Smooth muscle cell of the brain vasculature (primary cell): ENCODE measurements around the gene DHX8.

Experiments used
- DNase-seq: peaks from one replicate; pipeline ENCODE4 v3.0.0-alpha.2; 2012; ENCODE audit warnings: low read depth, low spot score

DHX8 gene

DNA sequence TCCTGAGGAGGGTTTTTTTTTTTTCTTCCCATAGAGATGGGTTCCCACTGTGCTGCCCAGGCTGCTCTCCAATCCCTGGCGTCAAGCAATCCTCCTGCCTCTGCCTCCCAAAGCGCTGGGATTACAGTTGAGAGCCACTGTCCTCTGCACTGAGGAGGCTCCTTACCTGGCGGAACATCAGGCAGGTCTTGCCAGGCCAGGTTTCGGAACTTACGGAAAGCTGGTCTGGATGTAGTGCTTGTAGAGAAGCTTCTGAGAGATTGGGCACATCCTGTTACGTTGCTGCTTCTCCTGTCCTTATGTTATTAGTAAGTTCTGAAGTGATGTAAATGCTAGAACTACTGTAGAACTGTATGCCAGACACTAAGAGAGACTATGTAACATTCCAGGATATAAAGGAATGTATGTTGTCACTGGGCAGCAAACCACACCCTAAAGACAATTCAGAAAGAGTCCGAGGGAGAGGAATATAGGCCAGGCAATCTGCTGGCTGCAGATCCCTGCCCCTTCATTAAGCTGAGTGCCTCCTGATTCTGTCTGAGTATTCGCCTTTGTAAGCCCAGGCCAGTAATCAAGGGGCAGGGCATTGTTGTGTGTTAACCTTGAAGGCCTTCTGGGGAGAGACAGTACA is 41.3 kb downstream of the DHX8 start:
- no peak for DNase-seq

GRCh38 chr17:43526886-43527648 is 43.3 kb downstream of the DHX8 start:
- DNase-seq: no peak

GRCh38 chr17:43528319-43528987 is 44.7 kb downstream of the DHX8 start:
- DNase-seq: no peak

DNA sequence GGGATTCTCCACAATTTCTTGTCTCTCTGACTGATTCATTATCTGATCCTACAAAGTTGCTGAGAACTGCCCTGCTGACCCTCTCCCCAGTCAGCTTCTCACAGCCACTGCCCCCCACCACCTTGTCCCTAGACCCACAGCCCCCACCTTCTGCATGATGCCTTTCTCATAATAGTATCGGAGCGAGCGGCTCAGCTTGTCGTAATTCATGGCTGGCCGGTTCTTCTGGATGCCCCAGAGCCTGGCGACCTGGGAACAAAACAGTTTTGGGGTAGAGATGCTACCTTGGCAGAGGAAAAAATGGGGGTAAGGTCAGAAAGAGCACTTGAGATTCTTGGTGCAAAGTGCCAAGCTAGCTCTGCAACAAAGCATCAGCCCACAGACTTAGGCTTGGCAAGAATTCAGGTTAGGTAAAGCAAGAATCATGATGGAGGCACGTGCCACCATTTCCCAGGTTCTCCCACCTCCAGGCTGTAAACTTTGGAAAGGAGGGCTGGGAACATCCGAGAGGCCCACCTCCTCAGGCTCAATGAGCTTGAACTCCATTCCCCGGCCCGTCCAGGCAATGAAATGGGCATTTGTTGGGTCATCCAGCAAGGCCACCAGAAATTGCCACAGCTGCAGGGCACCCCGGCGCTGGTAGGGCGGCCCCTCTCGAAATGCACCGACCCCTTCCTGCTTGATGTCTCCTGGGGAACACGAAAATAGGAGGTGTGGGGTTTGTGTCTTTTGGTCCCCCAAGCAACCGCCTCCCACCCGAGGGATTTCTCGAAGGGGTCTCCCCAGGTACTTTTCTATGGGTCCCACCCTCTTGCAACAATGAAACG is 45.4 kb downstream of the DHX8 start:
- DNase-seq: no peak

GRCh38 chr17:43529947-43530287 is 46.1 kb downstream of the DHX8 start:
- DNase-seq: no peak

DNA sequence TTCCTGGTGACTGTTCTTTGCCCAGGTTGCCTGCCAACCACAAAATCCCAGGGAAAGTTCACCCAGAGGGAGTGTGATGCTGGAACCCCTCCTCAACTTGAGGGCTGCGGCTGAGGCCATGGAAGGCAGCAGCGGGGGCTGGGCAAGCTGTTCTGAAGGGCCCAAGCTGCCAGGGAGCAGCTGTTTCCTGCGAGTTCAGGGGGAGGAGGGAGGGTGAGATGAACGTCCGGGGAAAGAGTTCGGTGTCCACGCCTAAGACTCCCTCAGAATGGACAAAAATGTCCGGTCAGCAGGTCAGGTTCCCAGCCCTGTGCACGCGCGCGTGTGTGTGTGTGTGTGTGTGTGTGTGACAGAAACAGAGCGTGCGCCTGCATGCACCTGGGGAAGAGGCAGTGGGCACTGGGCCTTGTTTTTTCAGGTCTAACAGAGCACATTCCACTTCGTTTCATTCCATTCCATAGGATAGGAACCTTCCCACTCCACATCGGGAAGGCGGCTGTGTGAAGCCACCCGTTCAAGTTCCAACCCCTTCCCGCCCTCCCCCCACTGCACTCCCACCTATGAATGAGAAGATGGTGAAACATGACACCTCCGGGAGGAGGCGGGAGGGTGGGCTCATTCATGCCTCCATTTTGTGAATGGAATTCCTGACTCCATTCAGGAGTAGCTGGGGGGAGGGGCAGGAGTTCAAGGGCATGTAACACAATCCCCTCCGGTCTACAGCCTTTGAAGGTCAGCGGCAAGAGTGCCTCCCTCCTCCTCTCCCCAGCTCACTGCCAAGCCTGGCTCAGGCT is 46.7 kb downstream of the DHX8 start:
- DNase-seq: peak; percentile 93

DNA sequence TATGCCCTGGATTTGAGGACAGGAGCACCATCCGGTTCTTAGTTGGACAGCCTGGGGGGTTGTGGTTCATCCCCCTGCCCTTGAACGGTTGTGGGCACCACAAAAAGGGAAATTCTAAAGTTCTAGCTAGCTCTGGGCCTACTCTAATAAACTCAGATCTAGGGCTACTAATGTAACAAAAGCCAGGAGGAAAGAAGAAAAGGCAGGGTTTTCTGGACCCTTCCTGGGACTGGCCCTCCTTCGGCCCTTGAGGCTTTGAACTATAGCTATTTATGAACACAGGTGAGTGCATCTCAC is 47.3 kb downstream of the DHX8 start:
- no peak for DNase-seq

DNA sequence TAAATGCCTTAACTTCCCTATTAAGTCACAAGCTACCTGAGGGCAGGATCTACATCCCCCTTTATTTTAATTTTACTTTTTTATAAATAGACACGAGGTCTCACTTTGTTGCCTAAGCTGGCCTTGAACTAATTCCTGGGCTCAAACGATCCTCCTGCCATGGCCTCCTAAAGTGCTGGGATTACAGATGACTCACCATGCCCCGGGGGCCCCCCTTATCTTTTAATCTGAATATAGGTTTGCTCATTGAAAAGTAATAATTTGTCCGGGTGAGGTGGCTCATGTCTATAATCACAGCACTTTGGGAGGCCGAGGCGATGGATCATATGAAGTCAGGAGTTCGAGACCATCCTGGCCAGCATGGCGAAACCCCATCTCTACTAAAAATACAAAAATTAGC is 48.2 kb downstream of the DHX8 start:
- DNase-seq: no peak

DNA sequence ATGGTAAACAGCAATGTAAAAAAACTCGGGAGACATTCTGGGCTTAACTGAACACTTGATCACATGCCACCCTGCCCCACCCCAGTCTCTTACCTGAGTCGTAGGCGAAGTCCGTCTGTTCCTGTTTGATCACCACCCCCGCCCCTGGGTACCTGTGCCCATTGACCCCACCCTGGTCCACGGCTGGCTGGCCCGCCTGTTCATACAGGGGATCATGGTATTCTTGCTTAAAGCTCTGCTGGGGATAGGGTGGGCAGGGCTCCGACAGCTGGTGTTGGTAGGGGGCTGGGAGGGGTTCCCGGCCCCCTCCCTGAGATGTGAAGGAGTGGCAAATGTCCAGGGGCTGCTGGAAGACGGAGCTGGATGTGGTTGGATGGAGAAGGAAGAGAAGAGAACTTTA is 48.8 kb downstream of the DHX8 start:
- DNase-seq: no peak

GRCh38 chr17:43533699-43534098 is 49.9 kb downstream of the DHX8 start:
- no peak for DNase-seq

GRCh38 chr17:43534909-43535308 is 51.1 kb downstream of the DHX8 start:
- no peak for DNase-seq

DNA sequence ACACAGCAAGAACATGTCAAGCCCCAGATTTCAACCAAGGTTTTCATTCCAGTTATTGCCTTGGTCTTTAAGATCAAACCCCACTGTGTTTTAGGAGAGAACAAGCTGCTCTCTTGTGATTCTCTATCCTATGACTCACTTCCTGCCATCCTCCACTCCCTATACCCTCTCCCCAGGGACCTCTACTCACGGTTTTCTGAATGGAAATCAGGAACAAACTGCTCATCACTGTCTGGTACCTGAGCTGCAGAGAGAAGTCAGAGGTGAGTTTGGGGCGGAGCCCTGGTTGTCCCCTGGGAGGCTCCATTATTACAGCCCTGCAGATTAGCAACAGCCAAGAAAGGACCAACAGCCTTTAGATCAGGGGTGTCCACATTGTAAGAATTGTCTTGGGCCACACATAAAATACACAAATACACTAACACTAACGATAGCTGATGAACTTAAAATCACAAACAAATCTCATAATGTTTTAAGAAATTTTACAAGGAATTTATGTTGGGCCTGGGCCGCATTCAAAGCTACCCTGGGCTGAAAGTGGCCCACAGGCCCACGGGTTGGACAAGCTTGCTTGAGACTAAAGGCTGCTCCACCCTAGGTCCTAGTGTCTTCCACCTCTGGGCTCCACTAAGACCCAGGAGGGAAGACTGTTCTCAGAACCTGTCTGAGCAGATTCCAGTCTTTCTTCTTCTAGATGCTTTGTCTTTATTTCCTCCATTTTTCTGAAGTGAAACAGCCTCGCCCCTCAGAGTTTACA is 52.6 kb downstream of the DHX8 start:
- DNase-seq: peak; percentile 74

DNA sequence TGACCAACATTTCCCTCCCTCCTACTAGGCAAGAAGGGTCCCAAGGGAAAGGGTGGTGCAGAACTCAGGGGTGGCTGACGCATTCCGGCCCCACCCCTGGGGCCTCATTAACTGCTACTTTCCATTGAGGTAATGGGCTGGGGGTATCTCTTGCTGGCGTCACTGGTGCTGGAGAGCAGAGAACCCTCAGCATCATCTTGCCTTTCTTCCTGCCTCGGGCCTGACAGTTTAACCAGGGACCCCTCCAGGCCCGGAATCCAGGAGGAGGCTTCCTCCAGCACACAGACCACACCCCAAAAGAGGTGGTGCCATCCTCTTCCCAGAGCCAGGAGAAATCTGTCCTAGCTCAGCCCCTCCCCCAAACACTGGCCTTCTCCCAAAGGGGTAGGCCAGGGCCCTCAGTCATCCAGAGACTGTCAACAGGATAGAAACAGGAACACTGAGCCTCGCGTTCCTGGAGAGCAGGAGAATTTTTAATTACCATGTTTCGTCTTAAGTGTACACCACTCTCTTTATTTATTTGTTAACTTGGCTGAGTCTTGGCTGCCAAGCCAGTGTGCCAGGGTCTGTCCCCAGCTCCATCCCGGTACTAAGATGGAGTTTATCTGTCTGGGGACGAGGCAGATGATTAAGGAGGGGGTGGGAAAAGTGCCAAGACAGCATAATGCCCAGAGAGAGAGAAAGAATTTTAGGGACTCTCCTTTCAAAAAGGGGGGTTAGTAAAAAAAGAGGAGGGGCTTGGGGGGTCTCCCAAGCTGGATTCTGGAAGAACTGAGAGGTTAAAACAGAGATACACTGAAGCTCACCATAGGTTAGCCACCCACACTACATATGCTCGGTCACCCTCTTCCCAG is 57.3 kb downstream of the DHX8 start:
- DNase-seq: no peak

DNA sequence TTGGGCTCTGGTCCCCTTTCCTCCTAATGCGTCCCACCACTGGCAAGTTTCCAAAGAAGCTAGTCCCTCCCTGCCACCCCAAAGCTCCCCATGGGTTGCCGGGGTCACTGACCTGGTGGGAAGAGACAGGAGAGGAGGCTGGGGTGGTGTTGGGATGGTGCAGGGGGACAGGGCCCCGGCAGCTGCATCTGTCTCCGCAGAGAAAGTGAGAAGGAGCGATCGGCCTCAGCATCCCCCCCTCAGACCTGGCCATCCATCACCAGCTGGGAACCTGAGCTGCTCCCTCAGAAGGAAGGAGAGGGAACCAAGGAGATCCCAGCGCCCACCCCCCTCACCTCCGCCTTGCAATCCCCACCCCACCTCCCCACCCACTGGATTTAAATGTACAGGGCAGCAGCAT is 59.1 kb downstream of the DHX8 start:
- DNase-seq: no peak

GRCh38 chr17:43543300-43543699 is 59.5 kb downstream of the DHX8 start:
- no peak for DNase-seq

DNA sequence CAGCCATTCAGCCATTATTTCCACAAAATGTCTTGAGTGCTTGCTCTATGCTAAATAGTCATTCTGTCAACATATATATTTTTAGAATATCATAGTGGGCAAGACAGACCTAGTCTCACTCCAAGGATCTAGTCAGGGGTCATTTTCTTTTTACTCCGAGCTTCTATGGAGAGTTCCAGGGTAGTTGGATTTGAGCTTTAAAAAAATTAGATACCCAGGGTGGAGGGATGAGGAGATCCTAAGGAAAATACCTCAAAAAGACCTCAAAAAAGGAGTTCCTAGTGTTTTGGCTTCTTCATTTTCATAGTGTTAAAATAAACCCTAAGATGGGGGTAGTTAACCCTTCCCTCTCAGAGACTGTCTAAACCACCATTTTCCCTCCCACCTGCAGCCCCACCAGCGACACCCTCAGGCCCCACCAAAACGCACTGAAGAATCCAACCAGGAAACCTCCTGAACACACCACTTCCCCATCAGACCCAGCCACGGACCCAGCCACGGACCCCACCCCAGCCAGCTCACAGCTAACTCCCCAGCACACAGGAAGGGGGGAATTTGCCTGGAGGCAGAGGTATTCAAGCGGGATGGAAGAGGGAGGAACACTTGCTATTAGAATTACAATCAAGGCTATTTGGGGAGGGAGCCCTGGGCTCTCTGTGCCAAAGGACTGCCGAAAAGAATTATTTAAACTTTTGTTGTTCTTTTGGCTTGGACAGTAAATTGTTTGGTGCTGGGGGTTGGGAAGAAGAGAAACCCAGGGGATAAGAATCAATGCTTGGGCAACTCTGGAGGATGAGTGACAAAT is 60.2 kb downstream of the DHX8 start:
- DNase-seq: no peak

DNA sequence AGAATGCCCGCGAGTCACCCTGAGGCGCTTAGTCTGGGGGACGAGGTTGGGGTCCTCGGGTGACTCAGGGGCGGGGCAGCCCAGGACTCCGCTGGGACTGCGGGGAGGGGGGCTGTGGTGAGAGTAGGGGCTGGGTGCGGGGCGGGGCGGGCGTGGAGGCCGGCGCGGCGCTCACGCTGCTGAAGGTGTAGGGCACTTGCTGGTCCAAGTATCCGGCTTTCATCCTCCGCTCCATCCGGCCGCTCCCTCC is 61.5 kb downstream of the DHX8 start:
- no peak for DNase-seq

GRCh38 chr17:43546319-43547188 is 62.8 kb downstream of the DHX8 start, which contains the start of gene ETV4:
TSS of gene ETV4 (minus strand) at chr17:43546340. CDS start at chr17:43545617, 723 bp downstream.
- peak; percentile 90 for DNase-seq
